Activated naive CD4-positive, alpha-beta T cell treated with anti-CD3 and anti-CD28 coated beads for 36 hours (primary cell): ENCODE results near the gene ATP6V0D1. TPM values are rescaled to one million over a fixed set of nuclear protein-coding genes. Genes with fewer than 3 reads are reported as not detected.

ENCODE experiments used
- CTCF ChIA-PET: fragments of 350-600 bp; sonication (Branson Sonifier 250); formaldehyde crosslinking; loops from one replicate; lab custom pipeline; 2021; ENCODE audit warnings: antibody characterized with exemption; lab: Charles Lee
- DNase-seq: peaks from one replicate; pipeline ENCODE4 v3.0.0-alpha.2; 2020
- H3K27ac Mint-ChIP-seq: one replicate; pipeline ENCODE4 v1.8.0; 2021; ENCODE audit warnings: mild to moderate bottlenecking, mixed read lengths
- H3K27me3 Mint-ChIP-seq: one replicate; pipeline ENCODE4 v1.8.0; 2021; ENCODE audit warnings: low read depth, mixed read lengths
- H3K36me3 Mint-ChIP-seq: one replicate; pipeline ENCODE4 v1.8.0; 2021; ENCODE audit warnings: low read depth, mixed read lengths
- H3K4me1 Mint-ChIP-seq: one replicate; pipeline ENCODE4 v1.8.0; 2021; ENCODE audit warnings: low read depth, mixed read lengths
- H3K4me3 Mint-ChIP-seq: one replicate; pipeline ENCODE4 v1.8.0; 2021; ENCODE audit warnings: mild to moderate bottlenecking, moderate library complexity, mixed read lengths
- H3K9me3 Mint-ChIP-seq: one replicate; pipeline ENCODE4 v1.8.0; 2021; ENCODE audit warnings: mixed read lengths
- intact Hi-C: fragments of 100-400 bp; cut with micrococcal nuclease; formaldehyde crosslinking; loops from one replicate; pipeline ENCODE4 v1.15.1; 2023
- total RNA-seq, 2 experiments: library from RNA; stranded (reverse); gene quantifications; one replicate each; pipeline ENCODE4 v1.2.3, GENCODE V29; 2021

The ATP6V0D1 gene
- total RNA-seq, 2 experiments from 2014 or later: 11.9 to 15.3 TPM

GRCh38 chr16:67438824-67439393 lies 42.0 kb downstream of the ATP6V0D1 start:
- Mint-ChIP-seq H3K27ac (no peak overlapping the region), H3K4me1 (no peaks in the 10 kb centered on the region), H3K27me3 (no peaks in the 10 kb centered on the region), H3K4me3 (no peak overlapping the region), H3K36me3 (peaks cover 5% of the 10 kb centered on the region), H3K9me3 (no peaks in the 10 kb centered on the region)
- CTCF ChIA-PET: interaction anchor here (0.7 to 1.6 kb wide), 4 partner anchors 11 to 75 kb away, joined by 3 read pairs; no protein-coding TSS in a partner anchor
- intact Hi-C loops: no loop called here
- no peak for DNase-seq

- CTCF ChIA-PET: interaction anchor here (0.8 to 1.6 kb wide), 3 partner anchors 12 to 76 kb away, joined by 3 read pairs; no protein-coding TSS in a partner anchor
- intact Hi-C loops: no loop called here
- no peak overlapping the region for H3K27ac Mint-ChIP-seq
- H3K27me3 Mint-ChIP-seq: no peaks in the 10 kb centered on the region
- H3K9me3 Mint-ChIP-seq: no peaks in the 10 kb centered on the region
- DNase-seq: no peak
- no peaks in the 10 kb centered on the region for H3K4me1 Mint-ChIP-seq
- no peak overlapping the region for H3K4me3 Mint-ChIP-seq
- H3K36me3 Mint-ChIP-seq: peaks cover 5% of the 10 kb centered on the region
These were observed 42.7 kb downstream of the ATP6V0D1 start for GRCh38 chr16:67438098-67438791.

- H3K4me3 Mint-ChIP-seq: no peak overlapping the region
- CTCF ChIA-PET: interaction anchor here (1.6 kb wide), 1 partner anchor 16 kb away, joined by 3 read pairs; no protein-coding TSS in a partner anchor
- no peaks in the 10 kb centered on the region for H3K9me3 Mint-ChIP-seq
- H3K27ac Mint-ChIP-seq: no peak overlapping the region
- intact Hi-C loops: no loop called here
- peaks cover 5% of the 10 kb centered on the region for H3K36me3 Mint-ChIP-seq
- peaks cover under 1% of the 10 kb centered on the region for H3K4me1 Mint-ChIP-seq
- peak; percentile 20 for DNase-seq
- peaks cover under 1% of the 10 kb centered on the region for H3K27me3 Mint-ChIP-seq
These were observed 43.4 kb downstream of the ATP6V0D1 start for GRCh38 chr16:67437513-67437912.

- intact Hi-C loops: no loop called here
- no peaks in the 10 kb centered on the region for H3K9me3 Mint-ChIP-seq
- peaks cover 5% of the 10 kb centered on the region for H3K27me3 Mint-ChIP-seq
- DNase-seq: no peak
- peaks cover 5% of the 10 kb centered on the region for H3K36me3 Mint-ChIP-seq
- peaks cover 3% of the 10 kb centered on the region for H3K4me1 Mint-ChIP-seq
- H3K27ac Mint-ChIP-seq: no peak overlapping the region
- H3K4me3 Mint-ChIP-seq: no peak overlapping the region
- CTCF ChIA-PET: no interaction called here
These were observed 44.2 kb downstream of the ATP6V0D1 start for GRCh38 chr16:67436640-67437193.

GRCh38 chr16:67435758-67436164 lies 45.2 kb downstream of the ATP6V0D1 start:
- no peak for DNase-seq
- Mint-ChIP-seq H3K4me1 (peaks cover 5% of the 10 kb centered on the region), H3K9me3 (no peaks in the 10 kb centered on the region), H3K4me3 (no peak overlapping the region), H3K27ac (no peak overlapping the region), H3K36me3 (peaks cover 5% of the 10 kb centered on the region), H3K27me3 (peaks cover 8% of the 10 kb centered on the region)
- CTCF ChIA-PET: interaction anchor here (0.6 to 1.5 kb wide), 3 partner anchors 10 to 177 kb away, joined by 3 to 4 read pairs (median 4); no protein-coding TSS in a partner anchor
- intact Hi-C loops: no loop called here

GRCh38 chr16:67433131-67433719 lies 47.7 kb downstream of the ATP6V0D1 start:
- no peaks in the 10 kb centered on the region for H3K36me3 Mint-ChIP-seq
- H3K9me3 Mint-ChIP-seq: no peaks in the 10 kb centered on the region
- DNase-seq: no peak
- H3K27me3 Mint-ChIP-seq: peaks cover 25% of the 10 kb centered on the region
- intact Hi-C loops: no loop called here
- no peak overlapping the region for H3K4me3 Mint-ChIP-seq
- CTCF ChIA-PET: interaction anchor here (0.8 to 1.4 kb wide), 4 partner anchors 12 to 49 kb away, joined by 3 to 4 read pairs (median 3); no protein-coding TSS in a partner anchor
- no peak overlapping the region for H3K27ac Mint-ChIP-seq
- H3K4me1 Mint-ChIP-seq: peaks cover 10% of the 10 kb centered on the region

GRCh38 chr16:67432506-67432890 lies 48.5 kb downstream of the ATP6V0D1 start:
- DNase-seq: no peak
- peaks cover 10% of the 10 kb centered on the region for H3K4me1 Mint-ChIP-seq
- intact Hi-C loops: no loop called here
- H3K27me3 Mint-ChIP-seq: peaks cover 28% of the 10 kb centered on the region
- H3K36me3 Mint-ChIP-seq: no peaks in the 10 kb centered on the region
- no peaks in the 10 kb centered on the region for H3K9me3 Mint-ChIP-seq
- CTCF ChIA-PET: interaction anchor here (0.6 to 1.1 kb wide), 4 partner anchors 14 to 90 kb away, joined by 3 to 9 read pairs (median 4); no protein-coding TSS in a partner anchor
- no peak overlapping the region for H3K27ac Mint-ChIP-seq
- H3K4me3 Mint-ChIP-seq: peak overlapping the region; percentile 32

GRCh38 chr16:67431775-67432505 lies 49.0 kb downstream of the ATP6V0D1 start:
- CTCF ChIA-PET: interaction anchor here (0.6 to 1.1 kb wide), 5 partner anchors 15 to 91 kb away, joined by 3 to 9 read pairs (median 4); no protein-coding TSS in a partner anchor
- Mint-ChIP-seq H3K27me3 (peaks cover 31% of the 10 kb centered on the region), H3K4me1 (peaks cover 10% of the 10 kb centered on the region), H3K36me3 (no peaks in the 10 kb centered on the region), H3K9me3 (no peaks in the 10 kb centered on the region), H3K4me3 (peak overlapping the region; percentile 47), H3K27ac (no peak overlapping the region)
- intact Hi-C loops: no loop called here
- no peak for DNase-seq

- H3K27me3 Mint-ChIP-seq: peaks cover 31% of the 10 kb centered on the region
- no peaks in the 10 kb centered on the region for H3K36me3 Mint-ChIP-seq
- CTCF ChIA-PET: interaction anchor here (0.6 to 1.2 kb wide), 6 partner anchors 15 to 187 kb away, joined by 3 to 9 read pairs (median 3); partner anchors contain the start of gene FHOD1
- no peak within 1 kb of the TSS for H3K27ac Mint-ChIP-seq
- H3K4me1 Mint-ChIP-seq: peaks cover 10% of the 10 kb centered on the region
- intact Hi-C loops: no loop called here
- DNase-seq: no peak
- H3K9me3 Mint-ChIP-seq: no peaks in the 10 kb centered on the region
- H3K4me3 Mint-ChIP-seq: peak within 1 kb of the TSS; percentile 77
These were observed 49.8 kb downstream of the ATP6V0D1 start, which contains the start of gene HSD11B2 for GRCh38 chr16:67430977-67431774. Gene HSD11B2, plus strand, starts transcription at chr16:67431121. Its CDS starts 128 bp downstream, at chr16:67431249.

- Mint-ChIP-seq H3K4me1 (peaks cover 10% of the 10 kb centered on the region), H3K27me3 (peaks cover 31% of the 10 kb centered on the region), H3K9me3 (no peaks in the 10 kb centered on the region), H3K27ac (no peak overlapping the region), H3K4me3 (peak overlapping the region; percentile 77), H3K36me3 (no peaks in the 10 kb centered on the region)
- DNase-seq: peak; percentile 41
- intact Hi-C loops: no loop called here
- CTCF ChIA-PET: interaction anchor here (1.1 to 1.2 kb wide), 3 partner anchors 24 to 186 kb away, joined by 3 read pairs; partner anchors contain the start of gene FHOD1
These were observed 50.4 kb downstream of the ATP6V0D1 start for GRCh38 chr16:67430504-67430976.
